ENCODE measurements around the gene RBFOX2.

DNA sequence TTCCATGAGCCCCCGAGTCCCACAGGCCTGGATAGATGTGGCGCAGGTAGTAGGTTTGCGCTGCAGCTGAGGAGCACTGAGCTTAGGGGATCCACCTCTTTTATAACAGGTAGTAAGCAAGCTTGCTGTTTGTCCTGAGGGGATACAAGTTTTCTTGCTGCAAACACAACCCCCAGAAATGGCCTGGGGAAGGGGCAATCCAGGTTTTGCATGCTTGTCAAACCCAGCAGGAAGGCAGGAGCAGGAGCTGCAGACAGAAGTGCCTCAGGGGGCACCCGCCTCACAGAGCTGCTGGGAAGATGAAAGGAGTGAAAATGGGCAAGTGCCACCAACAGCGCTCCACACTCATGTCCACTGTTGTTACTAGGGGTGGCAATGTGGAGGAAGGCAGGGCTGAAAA is 292.5 kb downstream of the RBFOX2 start:
- TF ChIP-seq, protein P1, sequence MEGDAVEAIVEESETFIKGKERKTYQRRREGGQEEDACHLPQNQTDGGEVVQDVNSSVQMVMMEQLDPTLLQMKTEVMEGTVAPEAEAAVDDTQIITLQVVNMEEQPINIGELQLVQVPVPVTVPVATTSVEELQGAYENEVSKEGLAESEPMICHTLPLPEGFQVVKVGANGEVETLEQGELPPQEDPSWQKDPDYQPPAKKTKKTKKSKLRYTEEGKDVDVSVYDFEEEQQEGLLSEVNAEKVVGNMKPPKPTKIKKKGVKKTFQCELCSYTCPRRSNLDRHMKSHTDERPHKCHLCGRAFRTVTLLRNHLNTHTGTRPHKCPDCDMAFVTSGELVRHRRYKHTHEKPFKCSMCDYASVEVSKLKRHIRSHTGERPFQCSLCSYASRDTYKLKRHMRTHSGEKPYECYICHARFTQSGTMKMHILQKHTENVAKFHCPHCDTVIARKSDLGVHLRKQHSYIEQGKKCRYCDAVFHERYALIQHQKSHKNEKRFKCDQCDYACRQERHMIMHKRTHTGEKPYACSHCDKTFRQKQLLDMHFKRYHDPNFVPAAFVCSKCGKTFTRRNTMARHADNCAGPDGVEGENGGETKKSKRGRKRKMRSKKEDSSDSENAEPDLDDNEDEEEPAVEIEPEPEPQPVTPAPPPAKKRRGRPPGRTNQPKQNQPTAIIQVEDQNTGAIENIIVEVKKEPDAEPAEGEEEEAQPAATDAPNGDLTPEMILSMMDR (IDR thresholded peaks at IDR 0.05; ENCODE audit: control extremely low read depth in 1 of 3, insufficient read depth in 1 of 3, low read depth in 1 of 3, low read length in 3 of 3), result no peak
- TF ChIP-seq TAF1 (IDR thresholded peaks at IDR 0.05; ENCODE audit: low read depth, low read length) (no peak), CEBPB (IDR thresholded peaks at IDR 0.05; ENCODE audit: low read depth, low read length) (no peak), JUND (IDR thresholded peaks at IDR 0.05; ENCODE audit: low read length) (no peak), POLR2A (IDR thresholded peaks at IDR 0.05; ENCODE audit: control extremely low read depth in 1 of 2, low read depth in 2 of 2, low read length in 2 of 2) (no peak), SP1 (IDR thresholded peaks at IDR 0.05; ENCODE audit: low read depth, low read length) (no peak), RFX5 (IDR thresholded peaks at IDR 0.05; ENCODE audit: borderline replicate concordance, low read depth, low read length) (no peak), EP300 (IDR thresholded peaks at IDR 0.05; ENCODE audit: borderline replicate concordance in 1 of 2, low read depth in 2 of 2, low read length in 2 of 2) (no peak), POLR2AphosphoS5 (IDR thresholded peaks at IDR 0.05; ENCODE audit: low read depth, low read length) (no peak; the same call in 1 of the 2 replicates), SP2 (IDR thresholded peaks at IDR 0.05; ENCODE audit: low read length) (no peak)

Measured in H1 (cell line).